ACHN (cell line): Measurements from ENCODE around the gene PFN1.
"Not testable (repeated sequence)": the region's sequence is repeated elsewhere in the genome, so short reads cannot be mapped to it uniquely, and the experiment has no call there.

Source experiments
- DNase-seq: peaks from one replicate; pipeline ENCODE4 v3.0.0-alpha.2; 2015
- in situ Hi-C: cut with HindIII; loops from 2 replicates; pipeline ENCODE4 v1.10.0; 2017; ENCODE audit warnings: low sequenced_read_pairs, low pct_ligation_motif_present, low pct_unique_long_range_greater_than_20kb

The PFN1 gene

GRCh38 chr17:4935650-4936049 lies 12.7 kb downstream of the PFN1 start:
- in situ Hi-C loops, result no loop called here
- no peak for DNase-seq

GRCh38 chr17:4934173-4934979 lies 14.0 kb downstream of the PFN1 start:
- peak; percentile 79 for DNase-seq
- in situ Hi-C loops, result no loop called here

DNA sequence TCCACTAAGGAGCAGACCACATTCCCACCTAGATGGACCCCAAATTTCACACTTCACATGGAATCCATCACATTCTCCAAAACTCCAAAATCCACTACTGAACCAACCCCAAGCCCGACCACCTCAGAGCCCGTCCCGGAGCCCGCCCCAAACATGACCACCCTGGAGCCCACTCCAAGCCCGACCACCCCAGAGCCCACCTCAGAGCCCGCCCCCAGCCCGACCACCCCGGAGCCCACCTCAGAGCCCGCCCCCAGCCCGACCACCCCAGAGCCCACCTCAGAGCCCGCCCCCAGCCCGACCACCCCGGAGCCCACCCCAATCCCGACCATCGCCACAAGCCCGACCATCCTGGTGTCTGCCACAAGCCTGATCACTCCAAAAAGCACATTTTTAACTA lies 14.7 kb downstream of the PFN1 start:
- in situ Hi-C loops, result no loop called here
- no peak for DNase-seq

GRCh38 chr17:4932756-4933155 lies 15.6 kb downstream of the PFN1 start:
- DNase-seq, result no peak
- in situ Hi-C loops, result no loop called here

GRCh38 chr17:4931963-4932362 lies 16.4 kb downstream of the PFN1 start, which contains the start of gene GP1BA:
Gene GP1BA, plus strand, starts transcription at chr17:4932277. Its CDS starts 328 bp downstream, at chr17:4932605.
- no peak for DNase-seq
- in situ Hi-C loops, result no loop called here

- DNase-seq, result no peak
- in situ Hi-C loops, result no loop called here
Measured at GRCh38 chr17:4928881-4929280, 19.4 kb downstream of the PFN1 start.

DNA sequence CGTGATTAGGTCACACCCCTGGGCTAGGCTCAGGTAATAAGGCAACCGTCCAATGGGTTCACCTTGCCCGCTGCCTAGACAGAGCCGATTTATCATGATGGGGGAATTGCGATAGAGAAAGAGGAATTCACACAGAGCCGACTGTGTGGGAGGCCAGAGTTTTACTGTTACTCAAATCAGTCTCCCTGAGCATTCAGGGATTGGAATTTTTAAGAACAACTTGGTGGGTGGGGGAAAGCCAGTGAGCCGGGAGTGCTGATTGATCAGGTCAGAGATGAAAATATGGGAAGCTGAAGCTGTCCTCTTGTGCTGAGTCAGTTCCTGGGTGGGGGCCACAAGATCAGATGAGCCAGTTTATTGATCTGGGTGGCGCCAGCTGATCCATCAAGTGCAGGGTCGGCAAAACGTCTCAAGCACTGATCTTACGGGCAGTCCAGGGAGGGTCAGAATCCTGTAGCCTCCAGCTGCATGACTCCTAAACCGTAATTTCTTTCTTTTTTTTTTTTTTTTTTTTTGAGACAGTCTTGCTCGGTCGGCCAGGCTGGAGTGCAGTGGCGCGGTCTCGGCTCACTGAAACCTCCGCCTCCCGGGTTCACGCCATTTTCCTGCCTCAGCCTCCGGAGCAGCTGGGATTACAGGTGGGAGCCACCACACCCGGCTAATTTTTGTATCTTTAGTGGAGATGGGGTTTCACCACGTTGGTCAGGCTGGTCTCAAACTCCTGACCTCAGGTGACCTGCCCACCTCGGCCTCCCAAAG lies 21.6 kb downstream of the PFN1 start:
- in situ Hi-C loops, DNase-seq: not testable (repeated sequence)

DNA sequence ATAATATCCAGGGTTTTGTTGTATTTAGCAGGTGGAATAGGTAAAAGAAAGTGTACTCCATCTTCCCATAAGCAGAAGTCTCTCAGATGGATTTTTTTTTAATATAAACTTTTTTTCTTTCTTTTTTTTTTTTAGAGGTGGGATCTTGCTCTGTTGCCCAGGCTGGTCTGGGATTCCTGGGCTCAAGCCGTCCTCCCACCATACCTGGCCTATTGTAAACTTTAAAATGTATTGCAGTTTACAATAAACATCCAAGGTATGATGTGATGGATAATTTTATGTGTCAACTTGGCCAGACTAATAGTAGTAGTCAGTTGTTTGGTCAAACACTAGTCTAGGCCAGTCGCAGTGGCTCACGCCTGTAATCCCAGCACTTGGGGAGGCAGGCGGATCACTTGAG lies 27.0 kb downstream of the PFN1 start:
- in situ Hi-C loops, result no loop called here

DNA sequence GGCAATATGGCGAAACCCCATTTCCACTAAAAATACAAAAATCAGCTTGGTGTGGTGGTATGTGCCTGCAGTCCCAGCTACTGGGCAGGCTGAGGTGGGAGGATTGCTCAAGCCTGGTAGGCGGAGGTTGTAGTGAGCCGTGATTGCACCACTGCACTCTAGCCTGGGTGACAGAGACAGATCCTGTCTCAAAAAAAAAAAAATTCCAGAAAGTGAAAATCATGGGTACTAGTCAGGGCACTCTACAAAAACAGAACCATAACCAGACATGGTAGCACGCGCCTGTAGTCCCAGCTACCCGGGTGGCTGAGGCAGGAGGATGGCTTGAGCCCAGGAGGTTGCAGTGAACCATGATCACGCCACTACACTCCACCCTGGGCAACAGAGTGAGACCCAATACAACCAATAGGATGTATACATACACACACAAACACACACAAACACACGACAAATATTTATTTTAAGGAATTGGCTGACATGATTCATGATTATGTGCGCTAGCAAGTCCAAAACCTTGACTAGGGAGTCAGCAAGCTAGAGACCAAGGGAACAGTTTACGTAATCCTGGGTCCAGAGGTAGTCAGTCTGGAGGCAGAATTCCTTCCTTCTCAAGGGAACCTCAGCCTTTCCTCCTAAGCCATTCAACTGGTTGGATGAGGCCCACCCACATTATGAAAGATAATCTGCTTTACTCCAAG lies 27.8 kb downstream of the PFN1 start:
- in situ Hi-C loops, result no loop called here

More for the DNA sequence above, 27.0 kb downstream of the PFN1 start:
- DNase-seq, result no peak

DNA sequence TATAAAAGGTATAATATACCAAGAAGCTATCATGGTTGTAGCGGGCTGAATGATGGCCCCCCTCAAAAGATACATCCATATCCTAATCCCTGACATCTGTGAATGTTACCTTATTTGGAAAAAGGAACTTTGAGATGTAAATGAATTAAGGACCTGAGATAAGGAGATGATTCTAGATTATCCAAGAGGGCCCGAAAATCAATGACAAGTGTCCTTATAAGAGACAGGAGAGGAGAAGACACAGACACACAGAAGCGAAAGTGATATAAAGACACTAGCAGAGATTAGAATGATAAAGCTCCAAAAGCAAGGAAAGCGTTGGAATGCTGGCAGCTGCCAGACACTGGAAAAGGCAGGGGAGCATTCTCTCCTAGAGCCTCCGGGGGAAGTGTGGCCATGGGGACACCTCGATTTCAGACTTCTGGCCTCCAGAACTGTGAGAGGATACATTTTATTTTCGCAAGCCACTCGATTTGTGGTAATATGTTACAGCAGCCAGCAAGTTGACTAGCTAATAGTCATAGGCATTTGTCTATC lies 28.8 kb downstream of the PFN1 start:
- in situ Hi-C loops, result no loop called here
- no peak for DNase-seq

More for the DNA sequence above, 27.8 kb downstream of the PFN1 start:
- DNase-seq, result no peak

DNA sequence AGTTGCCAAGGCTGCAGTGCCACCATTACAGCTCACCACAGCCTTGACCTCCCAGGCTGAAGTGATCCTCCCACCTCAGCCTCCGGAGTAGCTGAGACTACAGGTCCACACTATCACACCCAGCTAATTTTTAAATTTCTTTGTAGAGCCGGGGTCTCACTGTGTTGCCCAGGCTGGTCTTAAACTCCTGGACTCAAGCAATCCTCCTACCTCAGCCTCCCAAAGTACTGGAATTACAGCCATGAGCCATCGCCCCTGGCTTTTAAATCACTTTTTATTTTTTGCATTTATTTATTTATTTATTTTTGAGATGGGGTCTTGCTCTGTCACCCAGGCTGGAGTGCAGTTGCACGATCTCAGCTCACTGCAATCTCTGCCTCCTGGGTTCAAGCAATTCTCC lies 33.8 kb downstream of the PFN1 start:
- DNase-seq, in situ Hi-C loops: not testable (repeated sequence)

DNA sequence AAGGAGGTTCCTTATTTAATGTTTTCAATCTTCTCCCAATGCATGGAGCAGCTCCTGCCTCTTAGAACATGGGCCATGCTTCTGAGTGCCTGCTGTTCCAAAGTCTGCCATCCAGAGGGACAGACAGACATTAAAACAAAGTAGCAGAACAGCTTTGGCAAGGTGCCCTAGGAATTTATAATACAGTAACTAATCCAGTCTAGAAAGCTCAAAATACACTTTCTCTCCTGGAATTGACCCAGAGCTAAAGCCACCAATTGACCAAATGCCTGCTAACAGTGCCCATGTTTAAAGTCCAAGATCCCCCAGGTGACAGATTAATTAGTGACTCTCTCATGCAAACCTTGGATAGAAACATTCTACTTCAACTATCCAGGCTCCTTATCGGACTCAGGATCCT lies 34.3 kb downstream of the PFN1 start:
- peak; percentile 20 for DNase-seq
- in situ Hi-C loops, result no loop called here

GRCh38 chr17:4908711-4909496 lies 39.4 kb downstream of the PFN1 start:
- DNase-seq, result peak; percentile 87
- in situ Hi-C loops, result no loop called here

GRCh38 chr17:4908301-4908700 lies 40.0 kb downstream of the PFN1 start:
- in situ Hi-C loops, result no loop called here
- no peak for DNase-seq

DNA sequence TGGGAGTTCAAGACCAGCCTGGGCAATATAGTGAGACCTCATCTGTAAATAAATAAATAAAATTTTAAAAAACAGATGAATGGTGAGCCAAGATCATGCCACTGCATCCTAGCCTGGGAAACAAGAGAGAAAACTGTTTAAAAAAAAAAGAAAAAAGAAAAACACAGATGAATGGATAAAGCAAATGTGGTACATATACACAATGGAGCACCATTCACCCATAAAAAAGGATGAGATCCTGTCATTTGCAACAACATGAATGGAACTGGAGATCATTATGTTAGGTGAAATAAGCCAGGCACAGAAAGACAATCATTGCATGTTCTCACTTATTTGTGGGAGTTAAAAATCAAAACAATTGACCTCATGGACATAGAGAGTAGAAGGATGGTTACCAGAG lies 41.7 kb downstream of the PFN1 start:
- in situ Hi-C loops, DNase-seq: not testable (repeated sequence)

- DNase-seq, result peak; percentile 76
- in situ Hi-C loops, result no loop called here
Measured at GRCh38 chr17:4903051-4903818, 45.1 kb downstream of the PFN1 start, which contains the start of gene CHRNE. Gene CHRNE, minus strand, starts transcription at chr17:4903098. Its CDS starts 35 bp downstream, at chr17:4903063.

GRCh38 chr17:4902540-4902939 lies 45.8 kb downstream of the PFN1 start:
- in situ Hi-C loops, result no loop called here
- no peak for DNase-seq
